ENCODE results near the gene IDH3B. TPM values are rescaled to one million over a fixed set of nuclear protein-coding genes. Genes with fewer than 3 reads are reported as not detected.
A peak's percentile ranks its signal among the peaks of the same experiment; 100 is the strongest.

Gene IDH3B
- 132 TPM for total RNA-seq (2013)
- polyA plus RNA-seq (100 to 1,000 TPM; 102 to 224 (median 103) TPM), polyA minus RNA-seq (79.7 and 123 TPM in 2 replicates), total RNA-seq (14.2 to 71.8 (median 52.1) reads per million in 11 experiments)

DNA sequence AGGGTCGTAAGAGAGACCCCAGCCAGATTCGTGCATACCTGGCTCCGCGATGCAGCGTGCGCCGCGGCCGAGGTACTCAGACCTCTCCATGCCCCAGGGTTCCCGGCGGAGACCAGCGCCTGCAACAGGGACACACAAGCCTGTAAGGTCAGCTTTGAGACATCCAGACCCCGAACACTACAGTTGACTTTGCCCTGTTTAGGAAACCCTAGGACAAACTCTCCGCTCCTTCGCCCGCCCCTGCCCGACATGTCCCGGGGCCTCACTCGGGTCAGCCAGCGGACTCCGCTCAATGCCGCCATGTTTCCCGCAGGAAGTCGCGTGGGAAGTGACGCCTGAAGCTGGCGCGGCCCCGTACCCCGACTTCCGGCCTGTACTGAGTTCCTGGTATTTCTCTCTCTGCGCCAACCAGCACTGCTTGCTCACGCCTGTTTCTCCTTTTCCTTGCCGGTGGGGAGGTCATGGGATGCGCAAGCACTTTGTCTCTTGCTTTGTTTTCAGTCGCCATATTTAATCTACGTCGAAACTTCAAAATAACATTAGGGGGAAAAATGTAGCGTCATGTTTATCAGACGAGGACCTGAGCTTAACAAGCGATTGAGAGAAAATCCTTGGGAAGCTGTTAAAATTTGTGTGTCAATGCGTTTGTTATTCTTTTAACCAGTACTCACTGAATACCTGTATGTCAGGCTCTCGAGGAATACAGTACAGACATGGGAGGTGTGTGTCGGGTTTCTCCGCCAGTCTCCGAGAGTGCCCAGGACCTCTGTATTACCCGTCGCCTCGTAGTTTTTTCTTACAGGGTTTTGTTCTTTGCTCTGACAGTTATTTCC is at the start of gene IDH3B:
IDH3B (minus strand) TSS at position 330 of the 833 bp plus-strand sequence; CDS start at position 302, 28 bp downstream.
- peaks cover 33 to 41% of the 10 kb centered on the region in 2 donors for H3K36me3 Mint-ChIP-seq
- H3K27me3 Mint-ChIP-seq (ENCODE audit: low read depth in 3 of 3): peaks cover 2 to 7% (median 6%) of the 10 kb centered on the region in 3 donors
- peak within 1 kb of the TSS; percentile 90 to 94 for H3K4me3 Mint-ChIP-seq
- Histone ChIP-seq H3K27me3 (ENCODE audit: control insufficient read depth in 2 of 2, insufficient read depth in 2 of 2, low read length in 2 of 2) (peaks cover 0 to 2% of the 10 kb centered on the region in 2 donors), H3K9me3 (replicated peaks in 1 of 2; ENCODE audit: control insufficient read depth in 1 of 2, insufficient read depth in 1 of 2, low read length in 2 of 2) (no peaks in the 10 kb centered on the region), H3K79me2 (ENCODE audit: insufficient read depth, low read length) (peaks cover 14% of the 10 kb centered on the region), H2AFZ (ENCODE audit: insufficient read depth, low read depth, low read length, poor library complexity, severe bottlenecking) (peak within 1 kb of the TSS; percentile 92), H3K9ac (ENCODE audit: insufficient read depth, low read length, poor library complexity, severe bottlenecking) (peak within 1 kb of the TSS; percentile 71), H3K4me2 (replicated peaks; ENCODE audit: extremely low read depth, low read length, poor library complexity, severe bottlenecking) (peak within 1 kb of the TSS; percentile 97), H3K4me1 (ENCODE audit: control insufficient read depth in 1 of 2, insufficient read depth in 2 of 2, low read length in 2 of 2) (peaks cover 15 to 16% of the 10 kb centered on the region in 2 donors), H4K20me1 (ENCODE audit: insufficient read depth, low read length) (no peaks in the 10 kb centered on the region), H3K36me3 (replicated peaks in 1 of 2; ENCODE audit: control insufficient read depth in 1 of 2, insufficient read depth in 2 of 2, low read length in 2 of 2) (peaks cover 32 to 34% of the 10 kb centered on the region in 2 donors), H3K4me3 (replicated peaks in 1 of 3; ENCODE audit: low read depth in 2 of 3, low read length in 3 of 3) (peak within 1 kb of the TSS; percentile 79 to 98 (median 86)), H3K27ac (ENCODE audit: low read depth in 1 of 2, low read length in 2 of 2) (peak within 1 kb of the TSS; percentile 97)
- H3K9me3 Mint-ChIP-seq: peaks cover 0 to 3% (median 2%) of the 10 kb centered on the region in 7 donors
- no peak for TF ChIP-seq CTCF (IDR thresholded peaks at IDR 0.05)
- DNase-seq: peak; percentile 96 to 98 (median 97)
- H3K27ac Mint-ChIP-seq: peak within 1 kb of the TSS; percentile 92 to 96 (median 95)
- 1% methylated on average over 34 of the region's 49 CpGs for WGBS (ENCODE audit: insufficient coverage)
- intact Hi-C loops (cut with micrococcal nuclease): loop anchor here in 1 of 2 donors (10.0 kb wide), 1 partner anchor 139 kb away; no protein-coding TSS in a partner anchor
- H3K4me1 Mint-ChIP-seq: peaks cover 12% of the 10 kb centered on the region

- 10% methylated on average over 3 of the region's 3 CpGs for WGBS (ENCODE audit: insufficient coverage)
- DNase-seq: no peak
- Mint-ChIP-seq H3K36me3 (no peaks in the 10 kb centered on the region), H3K27me3 (ENCODE audit: low read depth in 3 of 3) (peaks cover 5 to 14% (median 7%) of the 10 kb centered on the region in 3 donors), H3K9me3 (peaks cover 0 to 10% (median 8%) of the 10 kb centered on the region in 7 donors), H3K4me3 (no peak overlapping the region), H3K4me1 (no peaks in the 10 kb centered on the region), H3K27ac (no peak overlapping the region)
- TF ChIP-seq CTCF (IDR thresholded peaks at IDR 0.05): peak; percentile 13
- H3K79me2 ChIP-seq (ENCODE audit: insufficient read depth, low read length): no peaks in the 10 kb centered on the region
- H3K4me1 ChIP-seq (ENCODE audit: control insufficient read depth in 1 of 2, insufficient read depth in 2 of 2, low read length in 2 of 2): no peaks in the 10 kb centered on the region
- H2AFZ ChIP-seq (ENCODE audit: insufficient read depth, low read depth, low read length, poor library complexity, severe bottlenecking): no peak overlapping the region
- H3K9me3 ChIP-seq (replicated peaks in 1 of 2; ENCODE audit: control insufficient read depth in 1 of 2, insufficient read depth in 1 of 2, low read length in 2 of 2): peaks cover 0 to 5% of the 10 kb centered on the region in 2 donors
- no peak overlapping the region for H3K4me3 ChIP-seq (replicated peaks in 1 of 3; ENCODE audit: low read depth in 2 of 3, low read length in 3 of 3)
- no peak overlapping the region for H3K27ac ChIP-seq (ENCODE audit: low read depth in 1 of 2, low read length in 2 of 2)
- no peaks in the 10 kb centered on the region for H3K36me3 ChIP-seq (replicated peaks in 1 of 2; ENCODE audit: control insufficient read depth in 1 of 2, insufficient read depth in 2 of 2, low read length in 2 of 2)
- intact Hi-C loops (cut with micrococcal nuclease): no loop called here
- no peak overlapping the region for H3K9ac ChIP-seq (ENCODE audit: insufficient read depth, low read length, poor library complexity, severe bottlenecking)
- peaks cover 0 to 4% of the 10 kb centered on the region in 2 donors for H3K27me3 ChIP-seq (ENCODE audit: control insufficient read depth in 2 of 2, insufficient read depth in 2 of 2, low read length in 2 of 2)
- H3K4me2 ChIP-seq (replicated peaks; ENCODE audit: extremely low read depth, low read length, poor library complexity, severe bottlenecking): no peak overlapping the region
- no peaks in the 10 kb centered on the region for H4K20me1 ChIP-seq (ENCODE audit: insufficient read depth, low read length)
These were observed 49.3 kb upstream of the IDH3B start for GRCh38 chr20:2713285-2713684.

All from CD14-positive monocyte (primary cell).